ENCODE measurements around the gene CREM. TPM values are rescaled to one million over a fixed set of nuclear protein-coding genes. Genes with fewer than 3 reads are reported as not detected.

CREM gene
- total and polyA plus RNA-seq, 8 donors, result 17.6 to 43.5 (median 33.9) TPM

DNA sequence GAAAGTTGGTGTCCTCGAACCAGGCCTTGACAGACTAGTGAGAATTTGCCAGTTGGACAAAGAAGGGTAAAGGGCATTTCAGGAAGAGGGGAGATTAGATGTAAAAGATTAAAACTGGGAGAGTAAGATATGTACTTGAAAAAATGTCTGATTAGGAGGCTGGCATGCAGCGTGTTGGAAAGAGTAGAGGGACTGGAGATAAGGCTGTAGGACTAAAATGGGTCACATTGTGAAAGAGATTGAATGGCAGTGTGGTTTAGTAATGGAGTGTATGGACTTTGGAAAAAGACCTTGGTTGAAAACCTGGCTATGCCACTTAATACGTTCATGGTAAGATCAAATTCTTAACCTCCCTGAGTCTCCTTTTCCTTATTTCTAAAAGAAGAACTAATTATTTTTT lies 14.1 kb downstream of the CREM start:
- intact Hi-C loops (cut with DNase I), result no loop called here
- ATAC-seq (no peak), DNase-seq (no peak)
- TF ChIP-seq, protein P1, sequence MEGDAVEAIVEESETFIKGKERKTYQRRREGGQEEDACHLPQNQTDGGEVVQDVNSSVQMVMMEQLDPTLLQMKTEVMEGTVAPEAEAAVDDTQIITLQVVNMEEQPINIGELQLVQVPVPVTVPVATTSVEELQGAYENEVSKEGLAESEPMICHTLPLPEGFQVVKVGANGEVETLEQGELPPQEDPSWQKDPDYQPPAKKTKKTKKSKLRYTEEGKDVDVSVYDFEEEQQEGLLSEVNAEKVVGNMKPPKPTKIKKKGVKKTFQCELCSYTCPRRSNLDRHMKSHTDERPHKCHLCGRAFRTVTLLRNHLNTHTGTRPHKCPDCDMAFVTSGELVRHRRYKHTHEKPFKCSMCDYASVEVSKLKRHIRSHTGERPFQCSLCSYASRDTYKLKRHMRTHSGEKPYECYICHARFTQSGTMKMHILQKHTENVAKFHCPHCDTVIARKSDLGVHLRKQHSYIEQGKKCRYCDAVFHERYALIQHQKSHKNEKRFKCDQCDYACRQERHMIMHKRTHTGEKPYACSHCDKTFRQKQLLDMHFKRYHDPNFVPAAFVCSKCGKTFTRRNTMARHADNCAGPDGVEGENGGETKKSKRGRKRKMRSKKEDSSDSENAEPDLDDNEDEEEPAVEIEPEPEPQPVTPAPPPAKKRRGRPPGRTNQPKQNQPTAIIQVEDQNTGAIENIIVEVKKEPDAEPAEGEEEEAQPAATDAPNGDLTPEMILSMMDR (IDR thresholded peaks at IDR 0.05), result no peak
- H3K27me3 ChIP-seq, result no peaks in the 10 kb centered on the region
- H3K4me1 ChIP-seq, result peaks cover 0 to 7% of the 10 kb centered on the region in 2 donors
- no peak overlapping the region for H3K4me3 ChIP-seq
- H3K27ac ChIP-seq, result no peak overlapping the region
- no peaks in the 10 kb centered on the region for H3K9me3 ChIP-seq
- H3K36me3 ChIP-seq, result no peaks in the 10 kb centered on the region

DNA sequence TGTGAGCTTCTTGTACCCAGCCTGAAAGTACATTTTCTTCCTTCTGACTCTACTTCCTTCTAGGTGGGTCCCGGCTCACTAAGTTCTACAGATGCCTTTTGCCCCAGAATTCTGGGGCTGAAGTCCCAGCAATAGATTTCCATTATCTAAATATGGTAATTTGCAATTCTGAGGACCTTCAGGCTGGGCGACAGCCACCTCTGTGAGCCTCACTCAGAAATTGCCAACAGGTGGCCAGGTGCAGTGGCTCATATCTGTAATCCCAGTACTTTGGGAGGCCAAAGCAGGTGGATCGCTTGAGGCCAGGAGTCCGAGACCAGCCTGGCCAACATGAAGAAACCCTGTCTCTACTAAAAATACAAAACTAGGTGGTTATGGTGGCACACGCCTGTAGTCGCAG lies 23.7 kb downstream of the CREM start:
- Histone ChIP-seq H3K27ac (no peak overlapping the region), H3K9me3 (no peaks in the 10 kb centered on the region), H3K4me3 (no peak overlapping the region), H3K36me3 (no peaks in the 10 kb centered on the region), H3K4me1 (no peaks in the 10 kb centered on the region), H3K27me3 (no peaks in the 10 kb centered on the region)
- intact Hi-C loops (cut with DNase I), result no loop called here
- TF ChIP-seq, protein P1 (IDR thresholded peaks at IDR 0.05), result no peak
- ATAC-seq, result no peak
- DNase-seq, result no peak

DNA sequence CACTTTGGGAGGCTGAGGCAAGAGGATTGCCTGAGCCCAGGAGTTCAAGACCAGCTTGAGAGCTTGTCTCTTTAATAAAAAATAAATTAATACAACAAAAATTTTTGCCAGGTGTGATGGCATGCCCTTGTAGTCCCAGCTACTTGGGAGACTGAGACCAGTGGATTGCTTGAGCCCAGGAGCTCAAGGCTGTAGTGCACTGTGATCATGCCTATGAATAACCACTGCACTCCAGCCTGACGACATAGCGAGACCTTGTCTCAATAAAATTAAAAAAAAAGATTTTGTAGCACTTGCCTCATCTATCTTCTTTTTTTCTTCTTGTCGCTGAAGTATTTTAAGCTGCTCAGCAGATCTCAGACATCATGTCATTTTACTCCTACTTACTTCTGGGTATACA lies 26.3 kb downstream of the CREM start:
- no peaks in the 10 kb centered on the region for H3K4me1 ChIP-seq
- DNase-seq, result no peak
- intact Hi-C loops (cut with DNase I), result no loop called here
- H3K9me3 ChIP-seq, result no peaks in the 10 kb centered on the region
- no peak overlapping the region for H3K27ac ChIP-seq
- TF ChIP-seq, protein P1 (IDR thresholded peaks at IDR 0.05), result no peak
- H3K4me3 ChIP-seq, result no peak overlapping the region
- H3K36me3 ChIP-seq, result no peaks in the 10 kb centered on the region
- H3K27me3 ChIP-seq, result no peaks in the 10 kb centered on the region
- ATAC-seq, result no peak

DNA sequence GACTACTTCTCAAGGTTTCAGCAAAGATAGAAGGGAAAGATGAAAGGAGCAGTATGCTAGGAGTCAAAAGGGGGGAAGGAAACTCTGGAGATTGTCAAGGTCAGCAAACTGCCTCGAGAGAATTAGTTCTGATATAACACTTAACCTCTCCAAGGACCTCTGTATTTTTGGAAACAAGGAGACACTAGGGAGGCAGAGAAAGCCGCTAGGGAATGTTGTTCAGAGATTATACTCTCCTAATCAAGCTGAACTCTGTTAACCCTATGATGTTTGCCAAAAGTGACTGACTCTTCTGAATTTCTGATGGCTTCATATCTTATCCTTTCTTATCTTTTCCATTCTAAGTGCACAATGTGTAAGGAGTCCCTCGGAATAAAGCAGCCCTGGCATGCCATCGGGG lies 27.1 kb downstream of the CREM start:
- DNase-seq (no peak), ATAC-seq (no peak)
- H3K27ac ChIP-seq, result no peak overlapping the region
- TF ChIP-seq, protein P1 (IDR thresholded peaks at IDR 0.05), result no peak
- no peaks in the 10 kb centered on the region for H3K4me1 ChIP-seq
- no peaks in the 10 kb centered on the region for H3K9me3 ChIP-seq
- H3K27me3 ChIP-seq, result no peaks in the 10 kb centered on the region
- intact Hi-C loops (cut with DNase I), result no loop called here
- no peak overlapping the region for H3K4me3 ChIP-seq
- no peaks in the 10 kb centered on the region for H3K36me3 ChIP-seq

DNA sequence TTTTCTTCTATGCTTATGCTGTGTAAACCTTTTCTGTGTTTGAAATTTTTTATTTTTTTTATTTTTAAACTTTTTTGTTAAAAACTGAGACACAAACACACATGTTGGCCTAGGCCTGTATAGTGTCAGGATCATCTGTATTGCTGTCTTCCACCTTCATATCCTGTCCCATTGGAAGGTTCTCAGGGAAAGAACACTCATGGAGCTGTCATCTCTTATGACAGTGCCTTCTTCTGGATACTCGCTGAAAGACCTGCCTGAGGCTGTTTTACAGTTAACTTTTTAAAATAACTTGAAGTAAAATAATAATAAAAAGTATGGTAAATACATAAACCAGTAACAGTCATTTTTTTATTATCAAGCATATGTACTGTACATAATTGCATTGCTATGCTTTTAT lies 34.1 kb downstream of the CREM start:
- no peaks in the 10 kb centered on the region for H3K4me1 ChIP-seq
- no peak overlapping the region for H3K27ac ChIP-seq
- H3K9me3 ChIP-seq, result no peaks in the 10 kb centered on the region
- TF ChIP-seq, protein P1 (IDR thresholded peaks at IDR 0.05), result no peak
- no peaks in the 10 kb centered on the region for H3K27me3 ChIP-seq
- no peak overlapping the region for H3K4me3 ChIP-seq
- DNase-seq (no peak), ATAC-seq (no peak)
- intact Hi-C loops (cut with DNase I), result no loop called here
- H3K36me3 ChIP-seq, result no peaks in the 10 kb centered on the region

Measured in left lung (tissue), 10 donors.